ENCODE results near the gene TMEM100. TPM values are rescaled to one million over a fixed set of nuclear protein-coding genes. Genes with fewer than 3 reads are reported as not detected.

TMEM100 gene
- total and polyA plus RNA-seq, 2 experiments from 2014 or later, result 0.10 to 0.73 TPM

DNA sequence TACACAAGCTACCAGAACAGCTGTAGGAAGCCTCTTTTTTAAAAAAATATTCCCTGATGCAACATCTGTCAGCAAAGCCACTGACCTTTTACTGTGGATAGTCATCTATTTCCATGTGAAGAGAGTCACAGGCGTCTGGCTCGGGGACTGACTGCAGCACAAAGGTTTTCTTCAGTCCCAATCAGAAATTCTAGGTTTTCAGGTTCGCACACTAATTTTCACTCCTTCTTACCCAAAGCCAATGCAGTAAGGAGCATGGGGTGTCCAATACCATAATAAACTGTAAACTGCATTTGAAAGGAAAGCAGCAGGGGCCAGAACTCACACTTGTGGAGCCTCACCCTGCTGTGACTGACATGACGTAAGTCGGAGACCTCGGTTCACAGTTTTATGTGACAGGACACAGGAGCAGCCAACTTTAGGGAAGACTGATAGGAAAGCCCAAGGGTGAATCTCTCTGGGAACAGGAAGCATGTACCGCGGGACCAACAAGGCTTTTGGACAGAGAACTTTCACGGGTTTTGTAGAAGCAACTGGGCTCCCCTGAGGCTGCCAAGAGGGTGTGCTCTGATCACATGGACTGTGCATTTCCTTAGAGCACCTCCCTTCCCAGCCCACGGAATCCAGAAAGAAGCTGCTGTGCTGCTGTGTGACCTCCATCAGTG is 9.1 kb upstream of the TMEM100 start (continued):
- TF ChIP-seq STAT1 (IDR thresholded peaks at IDR 0.05; ENCODE audit: unreplicated experiment) (no peak), ETS1 (IDR thresholded peaks at IDR 0.05) (no peak), ZNF114 (CRISPR knock-in tag; IDR thresholded peaks at IDR 0.05) (no peak), JUNB (IDR thresholded peaks at IDR 0.05; ENCODE audit: unreplicated experiment) (no peak), EZH2phosphoT487 (IDR thresholded peaks at IDR 0.05; ENCODE audit: unreplicated experiment) (no peak), CREB1 (CRISPR knock-in tag; IDR thresholded peaks at IDR 0.05; ENCODE audit: low read depth) (no peak)
- TF ChIP-seq, protein P1, sequence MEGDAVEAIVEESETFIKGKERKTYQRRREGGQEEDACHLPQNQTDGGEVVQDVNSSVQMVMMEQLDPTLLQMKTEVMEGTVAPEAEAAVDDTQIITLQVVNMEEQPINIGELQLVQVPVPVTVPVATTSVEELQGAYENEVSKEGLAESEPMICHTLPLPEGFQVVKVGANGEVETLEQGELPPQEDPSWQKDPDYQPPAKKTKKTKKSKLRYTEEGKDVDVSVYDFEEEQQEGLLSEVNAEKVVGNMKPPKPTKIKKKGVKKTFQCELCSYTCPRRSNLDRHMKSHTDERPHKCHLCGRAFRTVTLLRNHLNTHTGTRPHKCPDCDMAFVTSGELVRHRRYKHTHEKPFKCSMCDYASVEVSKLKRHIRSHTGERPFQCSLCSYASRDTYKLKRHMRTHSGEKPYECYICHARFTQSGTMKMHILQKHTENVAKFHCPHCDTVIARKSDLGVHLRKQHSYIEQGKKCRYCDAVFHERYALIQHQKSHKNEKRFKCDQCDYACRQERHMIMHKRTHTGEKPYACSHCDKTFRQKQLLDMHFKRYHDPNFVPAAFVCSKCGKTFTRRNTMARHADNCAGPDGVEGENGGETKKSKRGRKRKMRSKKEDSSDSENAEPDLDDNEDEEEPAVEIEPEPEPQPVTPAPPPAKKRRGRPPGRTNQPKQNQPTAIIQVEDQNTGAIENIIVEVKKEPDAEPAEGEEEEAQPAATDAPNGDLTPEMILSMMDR (conservative IDR thresholded peaks at IDR 0.05; ENCODE audit: low read depth in 2 of 2), result no peak

- Histone ChIP-seq H4K20me1 (replicated peaks; ENCODE audit: insufficient read depth) (no peaks in the 10 kb centered on the region), H2AFZ (peak overlapping the region; percentile 58), H3K4me2 (no peak overlapping the region), H3K79me2 (replicated peaks; ENCODE audit: insufficient read depth) (no peaks in the 10 kb centered on the region), H3K36me3 (ENCODE audit: insufficient read depth) (no peaks in the 10 kb centered on the region), H3K27me3 (ENCODE audit: insufficient read depth) (no peaks in the 10 kb centered on the region), H3K27ac (ENCODE audit: low read depth) (no peak overlapping the region), H3K9me2 (ENCODE audit: insufficient read depth) (no peaks in the 10 kb centered on the region), H3F3A (replicated peaks; ENCODE audit: low read depth) (no peaks in the 10 kb centered on the region), H3K4me3 (no peak overlapping the region), H3K4me1 (ENCODE audit: insufficient read depth) (peaks cover 28% of the 10 kb centered on the region)
- H3K9me3 Mint-ChIP-seq, result no peaks in the 10 kb centered on the region
- no peaks in the 10 kb centered on the region for H3K27me3 Mint-ChIP-seq (ENCODE audit: insufficient read depth, low read depth, poor library complexity)
- peaks cover 72% of the 10 kb centered on the region for H3K4me1 Mint-ChIP-seq
- H3K36me3 Mint-ChIP-seq (ENCODE audit: low read depth), result no peaks in the 10 kb centered on the region
- no peak for ATAC-seq
- no peak overlapping the region for H3K4me3 Mint-ChIP-seq
- peak overlapping the region; percentile 26; the same call in 1 of the 2 replicates for H3K27ac Mint-ChIP-seq
- no peak for DNase-seq (ENCODE audit: low spot score)
- TF ChIP-seq EZH2phosphoT487 (IDR thresholded peaks at IDR 0.05; ENCODE audit: unreplicated experiment) (no peak), ZNF114 (CRISPR knock-in tag; IDR thresholded peaks at IDR 0.05) (no peak), ZNF462 (CRISPR knock-in tag; IDR thresholded peaks at IDR 0.05) (no peak), CREB1 (CRISPR knock-in tag; IDR thresholded peaks at IDR 0.05; ENCODE audit: low read depth) (no peak), NANOG (IDR thresholded peaks at IDR 0.05; ENCODE audit: borderline replicate concordance) (no peak), STAT1 (IDR thresholded peaks at IDR 0.05; ENCODE audit: unreplicated experiment) (no peak), EZH2 (IDR thresholded peaks at IDR 0.05; ENCODE audit: low read depth, unreplicated experiment) (no peak), JUNB (IDR thresholded peaks at IDR 0.05; ENCODE audit: unreplicated experiment) (no peak), ZNF331 (CRISPR knock-in tag; IDR thresholded peaks at IDR 0.05; ENCODE audit: low read depth) (no peak), POLR2AphosphoS5 (IDR thresholded peaks at IDR 0.05; ENCODE audit: low read depth) (no peak)
- TF ChIP-seq, protein P1 (conservative IDR thresholded peaks at IDR 0.05; ENCODE audit: low read depth in 2 of 2), result no peak
These were observed 8.1 kb upstream of the TMEM100 start for GRCh38 chr17:55730808-55731207.
